Thoracic aorta (tissue), 2 donors: ENCODE measurements around the gene APOBEC3A. TPM values are rescaled to one million over a fixed set of nuclear protein-coding genes. Genes with fewer than 3 reads are reported as not detected.

Experiments used
- ATAC-seq: fragments of 150-250 bp; one replicate; pipeline ENCODE4 v1.8.0; 2017; ENCODE audit warnings: low read depth; ENCODE audit not compliant: insufficient number of reproducible peaks, low FRiP score
- DNase-seq: peaks from one replicate; pipeline ENCODE4 v3.0.0-alpha.2; 2020; ENCODE audit warnings: low spot score
- H3K27ac ChIP-seq, 2 donors: fragments of 200-600 bp; sonication (generic); 1 replicate in 1 of 2; 2 replicates in 1 of 2; pipeline ENCODE4 v1.5.1; 2016; ENCODE audit warnings: mild to moderate bottlenecking in 2 of 2, moderate library complexity in 2 of 2
- H3K27me3 ChIP-seq: fragments of 200-600 bp; sonication (generic); replicated peaks from 2 replicates; pipeline ENCODE4 v1.6.0; 2016; ENCODE audit warnings: mild to moderate bottlenecking; ENCODE audit not compliant: insufficient read depth
- H3K36me3 ChIP-seq: fragments of 200-600 bp; sonication (generic); one replicate; pipeline ENCODE4 v1.5.1; 2016
- H3K4me1 ChIP-seq, 2 donors: fragments of 200-600 bp; sonication (generic); 1 replicate in 1 of 2; 2 replicates in 1 of 2; pipeline versions ENCODE4 v1.5.1 to v1.6.0; 2016; ENCODE audit warnings: low read depth in 2 of 2, mild to moderate bottlenecking in 1 of 2; ENCODE audit not compliant: control insufficient read depth in 1 of 2
- H3K4me3 ChIP-seq: fragments of 200-600 bp; sonication (generic); 2 replicates; pipeline ENCODE4 v1.5.1; 2016; ENCODE audit warnings: mild to moderate bottlenecking
- H3K9me3 ChIP-seq: fragments of 200-600 bp; sonication (generic); 2 replicates; pipeline ENCODE4 v1.5.1; 2016
- CTCF ChIP-seq: fragments of 200-600 bp; sonication (generic); IDR thresholded peaks from one replicate; pipeline ENCODE4 v1.5.1; 2019; ENCODE audit warnings: antibody characterized with exemption
- total RNA-seq, 2 donors: library from RNA; depleted of rRNA; stranded (reverse); fragments of >200 nt; gene quantifications; one replicate each; pipeline versions ENCODE4 v1.1.0 to v1.2.3, GENCODE V29; 2016

Gene APOBEC3A
- total RNA-seq, 2 donors from 2014 or later: 0.41 to 5.1 TPM

- no peak for ATAC-seq
- Histone ChIP-seq H3K4me1 (no peaks in the 10 kb centered on the region), H3K27ac (no peak overlapping the region), H3K27me3 (no peaks in the 10 kb centered on the region), H3K36me3 (no peaks in the 10 kb centered on the region), H3K9me3 (no peaks in the 10 kb centered on the region), H3K4me3 (no peak overlapping the region)
- no peak for TF ChIP-seq CTCF
- no peak for DNase-seq
These were observed 11.4 kb downstream of the APOBEC3A start for GRCh38 chr22:38968801-38969200.

DNA sequence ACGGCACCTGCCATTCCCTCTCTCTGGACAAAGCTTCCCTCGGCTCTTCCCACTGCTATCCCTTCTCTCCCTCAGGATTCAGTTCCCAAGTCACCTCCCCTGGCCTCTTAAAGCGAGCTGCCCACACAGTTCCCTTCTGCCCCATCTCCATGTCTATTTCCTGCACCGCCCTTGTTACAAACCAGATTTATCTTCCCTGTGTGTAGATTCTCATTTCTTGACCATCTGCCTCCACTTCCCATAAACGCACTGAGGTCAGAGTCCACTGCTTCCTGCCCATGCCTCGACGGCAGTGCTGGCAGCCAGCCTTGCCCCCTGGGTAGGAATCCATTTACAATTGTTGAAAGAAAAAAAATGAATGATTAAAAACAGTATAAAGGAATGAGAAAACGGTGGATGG lies 13.1 kb downstream of the APOBEC3A start:
- Histone ChIP-seq H3K4me1 (no peaks in the 10 kb centered on the region), H3K27ac (no peak overlapping the region), H3K4me3 (no peak overlapping the region), H3K36me3 (no peaks in the 10 kb centered on the region), H3K9me3 (no peaks in the 10 kb centered on the region), H3K27me3 (no peaks in the 10 kb centered on the region)
- no peak for TF ChIP-seq CTCF
- no peak for ATAC-seq
- no peak for DNase-seq

GRCh38 chr22:38971202-38971601 lies 13.8 kb downstream of the APOBEC3A start:
- no peaks in the 10 kb centered on the region for H3K27me3 ChIP-seq
- ATAC-seq (no peak), DNase-seq (no peak)
- no peak overlapping the region for H3K4me3 ChIP-seq
- no peak for TF ChIP-seq CTCF
- no peak overlapping the region for H3K27ac ChIP-seq
- no peaks in the 10 kb centered on the region for H3K36me3 ChIP-seq
- H3K9me3 ChIP-seq: no peaks in the 10 kb centered on the region
- H3K4me1 ChIP-seq: no peaks in the 10 kb centered on the region

DNA sequence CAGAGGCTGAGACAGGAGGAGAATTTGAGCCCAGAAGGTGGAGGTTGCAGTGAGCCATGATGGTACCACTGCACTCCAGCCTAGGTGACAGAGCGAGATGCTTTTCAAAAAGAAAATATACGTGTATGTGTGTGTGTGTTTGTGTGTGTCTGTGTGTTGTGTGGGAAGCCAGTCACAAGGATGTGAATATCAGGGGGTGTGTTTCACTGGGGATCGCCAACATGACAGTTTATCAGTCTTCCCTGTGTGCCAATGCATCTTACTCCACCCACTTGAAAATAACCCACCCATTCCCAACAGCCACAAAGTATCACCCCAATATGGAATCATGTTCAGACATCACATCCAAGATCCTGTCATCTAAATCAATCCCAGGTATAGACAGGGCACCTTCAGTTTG lies 14.4 kb downstream of the APOBEC3A start:
- H3K9me3 ChIP-seq: no peaks in the 10 kb centered on the region
- no peak for TF ChIP-seq CTCF
- DNase-seq (no peak), ATAC-seq (no peak)
- no peak overlapping the region for H3K27ac ChIP-seq
- no peaks in the 10 kb centered on the region for H3K36me3 ChIP-seq
- no peaks in the 10 kb centered on the region for H3K27me3 ChIP-seq
- no peaks in the 10 kb centered on the region for H3K4me1 ChIP-seq
- no peak overlapping the region for H3K4me3 ChIP-seq

GRCh38 chr22:38972558-38972957 lies 15.1 kb downstream of the APOBEC3A start:
- Histone ChIP-seq H3K27ac (no peak overlapping the region), H3K4me3 (no peak overlapping the region), H3K27me3 (no peaks in the 10 kb centered on the region), H3K36me3 (no peaks in the 10 kb centered on the region), H3K4me1 (no peaks in the 10 kb centered on the region), H3K9me3 (no peaks in the 10 kb centered on the region)
- no peak for TF ChIP-seq CTCF
- DNase-seq (no peak), ATAC-seq (no peak)
